22Rv1 (cell line): ENCODE results near the gene TENT4A.

ENCODE experiments used
- H3K27ac ChIP-seq: fragments of 450-650 bp; 2 replicates; pipeline ENCODE4 v1.5.1; 2017
- CTCF ChIP-seq: fragments of 450-650 bp; IDR thresholded peaks from 2 replicates; pipeline ENCODE4 v1.5.1; 2017; ENCODE audit warnings: mild to moderate bottlenecking
- ZFX ChIP-seq: fragments of 450-650 bp; IDR thresholded peaks from 2 replicates; pipeline ENCODE4 v1.6.1; 2017; ENCODE audit warnings: antibody characterized with exemption, borderline replicate concordance

The TENT4A gene

GRCh38 chr5:6717247-6717646 is 4.0 kb downstream of the TENT4A start:
- H3K27ac ChIP-seq = no peak overlapping the region
- no peak for TF ChIP-seq CTCF
- TF ChIP-seq ZFX = no peak

- H3K27ac ChIP-seq = no peak overlapping the region
- no peak for TF ChIP-seq ZFX
- TF ChIP-seq CTCF = no peak
Measured at GRCh38 chr5:6717687-6718086, 4.5 kb downstream of the TENT4A start.

- H3K27ac ChIP-seq = no peak overlapping the region
- TF ChIP-seq CTCF = no peak
- no peak for TF ChIP-seq ZFX
Measured at GRCh38 chr5:6718161-6718681, 5.0 kb downstream of the TENT4A start.

- no peak overlapping the region for H3K27ac ChIP-seq
- no peak for TF ChIP-seq CTCF
Measured at GRCh38 chr5:6718718-6719117, 5.5 kb downstream of the TENT4A start.

- TF ChIP-seq CTCF (no peak), ZFX (no peak)
- H3K27ac ChIP-seq = no peak overlapping the region
Measured at GRCh38 chr5:6719417-6719816, 6.2 kb downstream of the TENT4A start.

GRCh38 chr5:6719896-6720560 is 6.8 kb downstream of the TENT4A start:
- TF ChIP-seq CTCF (no peak), ZFX (no peak)
- no peak overlapping the region for H3K27ac ChIP-seq

GRCh38 chr5:6720561-6720921 is 7.3 kb downstream of the TENT4A start:
- TF ChIP-seq CTCF (no peak), ZFX (no peak)
- H3K27ac ChIP-seq = no peak overlapping the region
